22Rv1 (cell line): ENCODE measurements around the gene SH3PXD2A.

Experiments used
- ZFX ChIP-seq: fragments of 450-650 bp; IDR thresholded peaks from 2 replicates; pipeline ENCODE4 v1.6.1; 2017; ENCODE audit warnings: antibody characterized with exemption, borderline replicate concordance
- TF ChIP-seq, protein P1 (sequence below): fragments of 450-650 bp; IDR thresholded peaks from 2 replicates; pipeline ENCODE4 v1.5.1; 2017; ENCODE audit warnings: mild to moderate bottlenecking

DNA sequence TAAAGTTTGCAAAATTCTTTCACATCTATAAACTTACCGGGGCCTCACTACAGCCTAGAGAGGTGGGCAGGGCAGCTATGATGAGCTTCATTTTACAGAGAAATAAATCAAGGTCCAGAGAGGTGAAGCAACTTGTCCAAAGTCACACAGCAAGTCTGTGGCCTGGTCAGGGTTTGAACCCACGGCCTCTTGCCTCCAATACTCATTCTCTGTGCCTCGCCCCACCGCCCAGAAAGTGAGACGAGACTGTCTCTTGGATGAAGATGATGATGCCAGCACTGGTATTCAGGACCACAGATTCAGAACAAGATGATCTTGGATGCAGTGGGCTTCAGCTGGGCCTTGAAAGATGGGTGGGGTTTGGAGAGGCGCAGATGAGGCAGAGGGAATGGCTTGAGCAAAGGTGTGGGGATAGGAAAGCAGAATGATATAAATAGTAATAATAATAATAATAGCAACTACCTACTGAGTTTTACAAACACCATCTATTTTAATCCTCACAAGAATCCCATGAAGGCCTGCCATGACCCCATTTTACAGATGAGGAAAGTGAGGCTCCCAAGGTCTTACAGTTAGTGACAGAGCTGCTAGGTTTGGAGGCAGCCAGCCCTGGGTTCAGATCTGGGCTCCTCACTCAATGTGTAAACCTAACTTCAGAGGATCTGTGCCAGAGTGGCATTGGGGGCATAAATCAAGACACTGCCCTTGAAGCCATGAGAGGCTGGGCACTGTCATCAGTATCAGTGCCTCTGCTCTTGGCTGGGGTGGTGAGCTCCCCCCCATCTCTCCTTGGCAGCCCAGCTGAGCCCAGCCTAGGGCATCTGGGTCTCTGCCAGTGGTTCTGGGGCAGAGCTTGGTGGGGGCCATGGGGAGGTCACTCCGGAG is 291.9 kb downstream of the SH3PXD2A start:
- TF ChIP-seq, protein P1, sequence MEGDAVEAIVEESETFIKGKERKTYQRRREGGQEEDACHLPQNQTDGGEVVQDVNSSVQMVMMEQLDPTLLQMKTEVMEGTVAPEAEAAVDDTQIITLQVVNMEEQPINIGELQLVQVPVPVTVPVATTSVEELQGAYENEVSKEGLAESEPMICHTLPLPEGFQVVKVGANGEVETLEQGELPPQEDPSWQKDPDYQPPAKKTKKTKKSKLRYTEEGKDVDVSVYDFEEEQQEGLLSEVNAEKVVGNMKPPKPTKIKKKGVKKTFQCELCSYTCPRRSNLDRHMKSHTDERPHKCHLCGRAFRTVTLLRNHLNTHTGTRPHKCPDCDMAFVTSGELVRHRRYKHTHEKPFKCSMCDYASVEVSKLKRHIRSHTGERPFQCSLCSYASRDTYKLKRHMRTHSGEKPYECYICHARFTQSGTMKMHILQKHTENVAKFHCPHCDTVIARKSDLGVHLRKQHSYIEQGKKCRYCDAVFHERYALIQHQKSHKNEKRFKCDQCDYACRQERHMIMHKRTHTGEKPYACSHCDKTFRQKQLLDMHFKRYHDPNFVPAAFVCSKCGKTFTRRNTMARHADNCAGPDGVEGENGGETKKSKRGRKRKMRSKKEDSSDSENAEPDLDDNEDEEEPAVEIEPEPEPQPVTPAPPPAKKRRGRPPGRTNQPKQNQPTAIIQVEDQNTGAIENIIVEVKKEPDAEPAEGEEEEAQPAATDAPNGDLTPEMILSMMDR, result no peak
- no peak for TF ChIP-seq ZFX
